GM10266 (cell line): Measurements from ENCODE around the gene S1PR3.

Experiments
- DNase-seq: peaks from one replicate; pipeline ENCODE4 v3.0.0; 2012; ENCODE audit errors: extremely low spot score
- CTCF ChIP-seq: IDR thresholded peaks from 2 replicates; pipeline ENCODE4 v1.5.1; 2012; ENCODE audit warnings: mild to moderate bottlenecking, low read depth; ENCODE audit not compliant: control insufficient read depth, insufficient read depth; ENCODE audit errors: missing control alignments

S1PR3 gene

GRCh38 chr9:89029788-89030187, 38.5 kb downstream of the S1PR3 start:
- no peak for TF ChIP-seq CTCF
- DNase-seq: no peak

GRCh38 chr9:89032173-89032572, 40.9 kb downstream of the S1PR3 start:
- TF ChIP-seq CTCF: no peak

GRCh38 chr9:89032661-89033060, 41.4 kb downstream of the S1PR3 start:
- no peak for DNase-seq
- no peak for TF ChIP-seq CTCF

More at GRCh38 chr9:89032173-89032572, 40.9 kb downstream of the S1PR3 start:
- DNase-seq: no peak

- TF ChIP-seq CTCF: no peak
- no peak for DNase-seq
Observed at GRCh38 chr9:89036383-89036782, 45.1 kb downstream of the S1PR3 start.

- no peak for DNase-seq
- TF ChIP-seq CTCF: no peak
Observed at GRCh38 chr9:89036891-89037290, 45.6 kb downstream of the S1PR3 start.

- DNase-seq: no peak
- TF ChIP-seq CTCF: no peak
Observed at GRCh38 chr9:89037346-89037745, 46.1 kb downstream of the S1PR3 start.

GRCh38 chr9:89037891-89038290, 46.6 kb downstream of the S1PR3 start:
- DNase-seq: no peak
- no peak for TF ChIP-seq CTCF
